A549 (cell line): Measurements from ENCODE around the gene CKLF. TPM values are rescaled to one million over a fixed set of nuclear protein-coding genes. Genes with fewer than 3 reads are reported as not detected.
A peak's percentile ranks its signal among the peaks of the same experiment; 100 is the strongest.

Source experiments
- ATAC-seq, 2 experiments: fragments of 200-7000 bp in 1 of 2; fragments of >200 bp in 1 of 2; cut with Nextera tagmentation in 1 of 2; cut with Tn5 transposase in 1 of 2; 3 replicates each; pipeline versions ENCODE4 v1.8.0 to v1.9.1; 2018 to 2020; ENCODE audit warnings: mild to moderate bottlenecking in 1 of 2, moderate library complexity in 1 of 2
- CTCF ChIA-PET: fragments of 300-600 bp; sonication (Branson Sonifier 250); formaldehyde crosslinking; extraction: SDS; loops from one replicate; lab custom pipeline; 2021; ENCODE audit warnings: antibody characterized with exemption, inconsistent platforms; lab: Yijun Ruan, JAX
- POLR2A ChIA-PET: fragments of 350-600 bp; formaldehyde crosslinking; extraction: SDS; loops from one replicate; lab custom pipeline; 2021; ENCODE audit warnings: antibody characterized with exemption, inconsistent platforms; lab: Yijun Ruan, JAX
- DNase-seq, 2 experiments: peaks; one replicate each; pipeline versions ENCODE4 v3.0.0 to v3.0.0-alpha.2; 2011 to 2016; ENCODE audit warnings: low read depth in 1 of 2, low spot score in 1 of 2
- FAIRE-seq: peaks from 2 replicates; lab custom pipeline; 2011; peaks lifted over from hg19 to GRCh38; lab: Jason Lieb, UNC
- H3K27ac ChIP-seq, 2 experiments: fragments of >200 bp; sonication (Bioruptor Twin); formaldehyde crosslinking; 3 replicates each; pipeline ENCODE4 v1.5.1; 2016 to 2017
- H3K4me1 ChIP-seq: fragments of >200 bp; sonication (Bioruptor Twin); formaldehyde crosslinking; 3 replicates; pipeline ENCODE4 v1.6.1; 2016
- H3K4me2 ChIP-seq: fragments of >200 bp; sonication (Bioruptor Twin); formaldehyde crosslinking; 3 replicates; pipeline ENCODE4 v1.6.1; 2016
- H3K4me3 ChIP-seq: fragments of >200 bp; sonication (Bioruptor Twin); formaldehyde crosslinking; 3 replicates; pipeline ENCODE4 v1.5.1; 2016
- H3K9me3 ChIP-seq: fragments of >200 bp; sonication (Bioruptor Twin); formaldehyde crosslinking; 3 replicates; pipeline ENCODE4 v1.6.1; 2016
- BCL3 ChIP-seq: fragments of >200 bp; sonication (Bioruptor Twin); formaldehyde crosslinking; IDR thresholded peaks from 3 replicates; pipeline ENCODE4 v1.6.1; 2016
- CBX8 ChIP-seq: fragments of 200-600 bp; sonication (generic); IDR thresholded peaks from 2 replicates; pipeline ENCODE4 v1.6.1; 2016
- CEBPB ChIP-seq, 2 experiments: fragments of >200 bp in 1 of 2; sonication (Bioruptor Twin) in 1 of 2; formaldehyde crosslinking in 1 of 2; IDR thresholded peaks; 2 replicates each; pipeline ENCODE4 v1.6.1; 2012 to 2016
- EHF ChIP-seq: fragments of 250-450 bp; sonication (Bioruptor Pico); IDR thresholded peaks from 2 replicates; pipeline ENCODE4 v1.5.0; 2020; ENCODE audit warnings: mild to moderate bottlenecking
- EHMT2 ChIP-seq: fragments of 200-600 bp; sonication (generic); IDR thresholded peaks from 2 replicates; pipeline ENCODE4 v1.6.1; 2016; ENCODE audit warnings: antibody characterized with exemption, low read depth, mild to moderate bottlenecking, moderate library complexity
- EP300 ChIP-seq, 2 experiments: fragments of >200 bp; sonication (Bioruptor Twin); formaldehyde crosslinking; IDR thresholded peaks; 2 replicates in 1 of 2; 3 replicates in 1 of 2; pipeline ENCODE4 v1.6.1; 2016 to 2017
- FOSB ChIP-seq: fragments of 250-450 bp; sonication (Bioruptor Pico); IDR thresholded peaks from 2 replicates; pipeline ENCODE4 v1.5.0; 2020; ENCODE audit warnings: mild to moderate bottlenecking, moderate library complexity
- FOXS1 ChIP-seq: fragments of 250-450 bp; sonication (Bioruptor Pico); IDR thresholded peaks from 2 replicates; pipeline ENCODE4 v1.5.0; 2020; ENCODE audit warnings: mild to moderate bottlenecking, moderate library complexity
- GATA3 ChIP-seq: IDR thresholded peaks from 2 replicates; pipeline ENCODE4 v1.6.1; 2012; ENCODE audit warnings: borderline replicate concordance
- HEYL ChIP-seq: fragments of 250-450 bp; sonication (Bioruptor Pico); IDR thresholded peaks from 2 replicates; pipeline ENCODE4 v1.8.0; 2021; ENCODE audit warnings: mild to moderate bottlenecking, moderate library complexity
- HOXA7 ChIP-seq: fragments of 250-450 bp; sonication (Bioruptor Pico); IDR thresholded peaks from 2 replicates; pipeline ENCODE4 v1.5.0; 2020; ENCODE audit warnings: mild to moderate bottlenecking, moderate library complexity
- HOXB13 ChIP-seq: fragments of 250-450 bp; sonication (Bioruptor Pico); IDR thresholded peaks from 2 replicates; pipeline ENCODE4 v1.5.0; 2020; ENCODE audit warnings: low read depth, mild to moderate bottlenecking, moderate library complexity
- KDM1A ChIP-seq: fragments of 200-600 bp; sonication (generic); IDR thresholded peaks from 2 replicates; pipeline ENCODE4 v1.6.1; 2016; ENCODE audit warnings: low read depth, mild to moderate bottlenecking
- KDM5A ChIP-seq: fragments of 200-600 bp; sonication (generic); IDR thresholded peaks from 2 replicates; pipeline ENCODE4 v1.6.1; 2016; ENCODE audit warnings: antibody characterized with exemption, mild to moderate bottlenecking
- MAFK ChIP-seq: fragments of 450-650 bp; IDR thresholded peaks from 2 replicates; pipeline ENCODE4 v1.6.1; 2014; ENCODE audit not compliant: partially characterized antibody
- MAZ ChIP-seq: fragments of 150-350 bp; IDR thresholded peaks from 2 replicates; pipeline ENCODE4 v1.6.1; 2014; ENCODE audit warnings: antibody characterized with exemption, low read depth, low read length, borderline replicate concordance
- NR3C1 ChIP-seq: fragments of >200 bp; sonication (Bioruptor Twin); formaldehyde crosslinking; IDR thresholded peaks from 3 replicates; pipeline ENCODE4 v1.6.1; 2017
- POLR2A ChIP-seq: IDR thresholded peaks from 2 replicates; pipeline ENCODE4 v1.6.1; 2012; ENCODE audit warnings: mild to moderate bottlenecking, low read length
- SREBF2 ChIP-seq: fragments of 450-650 bp; IDR thresholded peaks from 2 replicates; pipeline ENCODE4 v1.6.1; 2014; ENCODE audit warnings: mild to moderate bottlenecking, moderate library complexity
- TFCP2L1 ChIP-seq: fragments of 250-450 bp; sonication (Bioruptor Pico); IDR thresholded peaks from 2 replicates; pipeline ENCODE4 v1.5.0; 2021; ENCODE audit warnings: mild to moderate bottlenecking
- ZC3H11A ChIP-seq: fragments of 450-650 bp; IDR thresholded peaks from 2 replicates; pipeline ENCODE4 v1.6.1; 2014; ENCODE audit warnings: antibody characterized with exemption, mild to moderate bottlenecking
- WGBS: methylation state at CpG from one replicate; pipeline ENCODE4 v1.1.6; 2017; ENCODE audit errors: missing lambda C conversion rate; 5-methylcytosine and 5-hydroxymethylcytosine counted together
- polyA plus RNA-seq, 4 experiments: library from polyadenylated mRNA; depleted of rRNA in 3 of 4; stranded (reverse); fragments of >200 nt; fragmentation: RNase III in 1 of 4; extraction: RNeasy Plus Mini Kit Qiagen cat#74134 plus additional on column Dnase treatment in 1 of 4; gene quantifications; 2 replicates in 3 of 4; 3 replicates in 1 of 4; pipeline ENCODE4 v1.2.3, GENCODE V29; 2011 to 2017
- TF ChIP-seq, protein P1 (sequence below): fragments of 200-600 bp; sonication (generic); IDR thresholded peaks from 2 replicates; pipeline ENCODE4 v1.6.1; 2016; ENCODE audit warnings: antibody characterized with exemption, mild to moderate bottlenecking, moderate library complexity
- TF ChIP-seq, protein P2 (sequence below): fragments of >200 bp; sonication (Bioruptor Twin); formaldehyde crosslinking; IDR thresholded peaks from 3 replicates; pipeline ENCODE4 v1.5.1; 2016
- TF ChIP-seq, protein P3 (sequence below): IDR thresholded peaks from 2 replicates; pipeline ENCODE4 v1.6.1; 2012

Gene CKLF
- polyA plus RNA-seq, 2 of the 4 experiments (the other 2 are of a cell fraction), result 85.1 to 87.0 TPM

- TF ChIP-seq, protein P1, sequence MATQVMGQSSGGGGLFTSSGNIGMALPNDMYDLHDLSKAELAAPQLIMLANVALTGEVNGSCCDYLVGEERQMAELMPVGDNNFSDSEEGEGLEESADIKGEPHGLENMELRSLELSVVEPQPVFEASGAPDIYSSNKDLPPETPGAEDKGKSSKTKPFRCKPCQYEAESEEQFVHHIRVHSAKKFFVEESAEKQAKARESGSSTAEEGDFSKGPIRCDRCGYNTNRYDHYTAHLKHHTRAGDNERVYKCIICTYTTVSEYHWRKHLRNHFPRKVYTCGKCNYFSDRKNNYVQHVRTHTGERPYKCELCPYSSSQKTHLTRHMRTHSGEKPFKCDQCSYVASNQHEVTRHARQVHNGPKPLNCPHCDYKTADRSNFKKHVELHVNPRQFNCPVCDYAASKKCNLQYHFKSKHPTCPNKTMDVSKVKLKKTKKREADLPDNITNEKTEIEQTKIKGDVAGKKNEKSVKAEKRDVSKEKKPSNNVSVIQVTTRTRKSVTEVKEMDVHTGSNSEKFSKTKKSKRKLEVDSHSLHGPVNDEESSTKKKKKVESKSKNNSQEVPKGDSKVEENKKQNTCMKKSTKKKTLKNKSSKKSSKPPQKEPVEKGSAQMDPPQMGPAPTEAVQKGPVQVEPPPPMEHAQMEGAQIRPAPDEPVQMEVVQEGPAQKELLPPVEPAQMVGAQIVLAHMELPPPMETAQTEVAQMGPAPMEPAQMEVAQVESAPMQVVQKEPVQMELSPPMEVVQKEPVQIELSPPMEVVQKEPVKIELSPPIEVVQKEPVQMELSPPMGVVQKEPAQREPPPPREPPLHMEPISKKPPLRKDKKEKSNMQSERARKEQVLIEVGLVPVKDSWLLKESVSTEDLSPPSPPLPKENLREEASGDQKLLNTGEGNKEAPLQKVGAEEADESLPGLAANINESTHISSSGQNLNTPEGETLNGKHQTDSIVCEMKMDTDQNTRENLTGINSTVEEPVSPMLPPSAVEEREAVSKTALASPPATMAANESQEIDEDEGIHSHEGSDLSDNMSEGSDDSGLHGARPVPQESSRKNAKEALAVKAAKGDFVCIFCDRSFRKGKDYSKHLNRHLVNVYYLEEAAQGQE, result no peak
- TF ChIP-seq NR3C1 (no peak), MAZ (no peak), CEBPB (IDR thresholded peaks at IDR 0.05) (no peak), EHMT2 (no peak), FOSB (no peak), CBX8 (no peak), FOXS1 (CRISPR knock-in tag) (no peak), EP300 (IDR thresholded peaks at IDR 0.05) (no peak), EHF (no peak), HOXB13 (CRISPR knock-in tag) (no peak), ZC3H11A (no peak), BCL3 (0 out of 3 replicates have a peak, but pooled peaks have one; percentile 31), HOXA7 (CRISPR knock-in tag) (no peak), GATA3 (no peak), KDM5A (no peak), KDM1A (no peak), POLR2A (peak; percentile 46), SREBF2 (no peak)
- TF ChIP-seq, protein P2, sequence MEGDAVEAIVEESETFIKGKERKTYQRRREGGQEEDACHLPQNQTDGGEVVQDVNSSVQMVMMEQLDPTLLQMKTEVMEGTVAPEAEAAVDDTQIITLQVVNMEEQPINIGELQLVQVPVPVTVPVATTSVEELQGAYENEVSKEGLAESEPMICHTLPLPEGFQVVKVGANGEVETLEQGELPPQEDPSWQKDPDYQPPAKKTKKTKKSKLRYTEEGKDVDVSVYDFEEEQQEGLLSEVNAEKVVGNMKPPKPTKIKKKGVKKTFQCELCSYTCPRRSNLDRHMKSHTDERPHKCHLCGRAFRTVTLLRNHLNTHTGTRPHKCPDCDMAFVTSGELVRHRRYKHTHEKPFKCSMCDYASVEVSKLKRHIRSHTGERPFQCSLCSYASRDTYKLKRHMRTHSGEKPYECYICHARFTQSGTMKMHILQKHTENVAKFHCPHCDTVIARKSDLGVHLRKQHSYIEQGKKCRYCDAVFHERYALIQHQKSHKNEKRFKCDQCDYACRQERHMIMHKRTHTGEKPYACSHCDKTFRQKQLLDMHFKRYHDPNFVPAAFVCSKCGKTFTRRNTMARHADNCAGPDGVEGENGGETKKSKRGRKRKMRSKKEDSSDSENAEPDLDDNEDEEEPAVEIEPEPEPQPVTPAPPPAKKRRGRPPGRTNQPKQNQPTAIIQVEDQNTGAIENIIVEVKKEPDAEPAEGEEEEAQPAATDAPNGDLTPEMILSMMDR, result 0 out of 3 replicates have a peak, but pooled peaks have one; percentile 17
- TF ChIP-seq, protein P3, sequence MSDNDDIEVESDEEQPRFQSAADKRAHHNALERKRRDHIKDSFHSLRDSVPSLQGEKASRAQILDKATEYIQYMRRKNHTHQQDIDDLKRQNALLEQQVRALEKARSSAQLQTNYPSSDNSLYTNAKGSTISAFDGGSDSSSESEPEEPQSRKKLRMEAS, result peak; percentile 46; the same call in 1 of the 2 replicates
Observed at GRCh38 chr16:66549284-66550131, 2.9 kb upstream of the CKLF start, which contains the start of gene TK2 (continued).

GRCh38 chr16:66551348-66551759 is 1.0 kb upstream of the CKLF start:
- 78% methylated on average over 6 of the region's 6 CpGs for WGBS
- POLR2A ChIA-PET, result interaction anchor here (1.5 to 1.7 kb wide), 3 partner anchors 40 to 53 kb away, joined by 7 to 13 read pairs (median 8); partner anchors contain the start of gene CMTM3
- CTCF ChIA-PET, result interaction anchor here (1.3 to 5.4 kb wide), 10 partner anchors 9 to 144 kb away, joined by 3 to 26 read pairs (median 4); partner anchors contain the start of gene CMTM1
- Histone ChIP-seq H3K4me2 (peak overlapping the region; percentile 92), H3K4me3 (no peak overlapping the region), H3K27ac (peak overlapping the region; percentile 90 to 91; a peak in 5 of 6 replicates), H3K4me1 (peaks cover 40% of the 10 kb centered on the region), H3K9me3 (no peaks in the 10 kb centered on the region)
- DNase-seq (peak; percentile 59 to 74), ATAC-seq (peak; percentile 37 to 60; a peak in 4 of 6 replicates), FAIRE-seq (no peak)
- TF ChIP-seq MAFK (peak; percentile 94), TFCP2L1 (CRISPR knock-in tag) (0 out of 2 replicates have a peak, but pooled peaks have one; percentile 14), HEYL (CRISPR knock-in tag) (no peak)
